HG03432 (cell line): Measurements from ENCODE around the gene CHN1.

ENCODE experiments used
- ATAC-seq: cut with Tn5 transposase; IDR thresholded peaks from one replicate; pipeline ENCODE4 v1.9.1; 2021; ENCODE audit warnings: mild to moderate bottlenecking, moderate library complexity; ENCODE audit not compliant: unreplicated experiment

The CHN1 gene, protein sequence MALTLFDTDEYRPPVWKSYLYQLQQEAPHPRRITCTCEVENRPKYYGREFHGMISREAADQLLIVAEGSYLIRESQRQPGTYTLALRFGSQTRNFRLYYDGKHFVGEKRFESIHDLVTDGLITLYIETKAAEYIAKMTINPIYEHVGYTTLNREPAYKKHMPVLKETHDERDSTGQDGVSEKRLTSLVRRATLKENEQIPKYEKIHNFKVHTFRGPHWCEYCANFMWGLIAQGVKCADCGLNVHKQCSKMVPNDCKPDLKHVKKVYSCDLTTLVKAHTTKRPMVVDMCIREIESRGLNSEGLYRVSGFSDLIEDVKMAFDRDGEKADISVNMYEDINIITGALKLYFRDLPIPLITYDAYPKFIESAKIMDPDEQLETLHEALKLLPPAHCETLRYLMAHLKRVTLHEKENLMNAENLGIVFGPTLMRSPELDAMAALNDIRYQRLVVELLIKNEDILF

DNA sequence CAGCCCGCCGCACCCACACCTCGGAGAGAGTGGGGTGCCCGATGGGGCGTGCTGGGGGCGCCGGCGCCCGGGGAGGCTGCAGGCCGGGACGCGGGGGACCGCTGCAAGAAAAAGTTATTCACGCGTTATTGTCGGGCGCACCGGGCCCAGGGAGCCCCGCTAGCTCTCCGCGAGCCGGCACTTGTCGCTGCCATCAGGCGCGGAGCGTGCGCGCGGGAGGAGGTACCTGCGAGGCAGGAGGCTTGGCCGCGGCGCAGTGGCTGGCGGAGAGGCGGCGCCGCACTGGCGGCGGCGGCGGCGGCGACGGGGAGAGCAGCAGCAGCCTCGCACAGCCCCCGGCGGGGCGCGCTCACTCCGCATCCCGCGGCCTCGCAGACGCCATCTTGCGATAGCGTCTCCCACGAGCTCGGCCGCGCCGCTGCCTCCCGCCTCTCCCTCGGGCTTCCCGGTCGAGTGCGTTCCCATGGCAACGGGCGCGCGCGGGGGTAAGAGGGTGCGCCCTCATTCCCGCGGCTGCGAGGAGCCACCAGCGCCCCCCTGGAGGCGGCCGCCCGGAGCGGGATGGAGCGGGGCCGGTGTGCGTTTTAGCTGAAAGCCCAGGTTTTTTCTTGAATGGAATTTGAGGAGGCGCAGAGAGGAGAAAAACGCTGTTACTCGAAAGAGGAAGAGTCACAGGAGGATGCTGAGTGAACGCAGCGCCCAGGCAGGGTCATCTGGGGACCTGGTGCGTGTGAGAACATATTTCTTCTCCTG is at the start of gene CHN1:
Gene CHN1, minus strand, starts transcription at position 402 of the 753 bp plus-strand sequence. CDS start 469 bp downstream, outside the sequence.
- peak; percentile 80 for ATAC-seq

DNA sequence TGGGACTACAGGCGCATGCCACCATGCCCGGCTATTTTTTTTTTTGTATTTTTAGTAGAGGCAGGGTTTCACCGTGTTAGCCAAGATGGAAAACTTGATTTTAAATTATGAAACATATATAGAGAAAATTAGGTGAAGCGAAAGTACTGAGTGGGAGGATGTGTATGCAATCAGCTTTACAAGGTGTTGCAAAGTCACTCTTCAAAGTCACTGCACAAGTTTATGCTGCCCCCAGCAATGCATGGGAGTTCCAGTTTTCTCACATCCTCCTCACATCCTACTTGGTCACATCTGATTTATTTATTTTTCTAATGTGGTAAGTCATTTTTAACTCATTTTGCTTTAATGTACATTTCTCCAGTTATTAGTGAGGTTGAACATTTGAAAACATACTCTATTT is 49.2 kb upstream of the CHN1 start:
- no peak for ATAC-seq

DNA sequence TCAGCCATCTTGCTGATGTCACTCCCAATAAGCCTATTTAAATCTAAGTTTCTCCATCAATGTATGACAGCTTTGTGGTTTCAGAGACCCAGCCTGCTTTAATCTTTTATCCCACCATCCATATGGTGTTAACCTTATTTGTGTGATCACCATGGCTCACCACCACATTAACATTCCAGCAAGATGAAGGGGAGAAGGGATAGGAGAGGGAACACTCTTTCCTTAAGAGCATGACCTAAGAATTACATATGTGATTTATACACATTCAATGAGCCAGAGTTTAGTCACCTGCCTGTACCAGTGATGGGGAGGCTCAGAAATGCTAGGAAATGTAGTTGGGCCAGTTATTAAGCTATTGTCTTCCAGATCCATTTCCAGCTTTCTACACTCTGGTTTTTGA is 44.5 kb upstream of the CHN1 start:
- no peak for ATAC-seq

DNA sequence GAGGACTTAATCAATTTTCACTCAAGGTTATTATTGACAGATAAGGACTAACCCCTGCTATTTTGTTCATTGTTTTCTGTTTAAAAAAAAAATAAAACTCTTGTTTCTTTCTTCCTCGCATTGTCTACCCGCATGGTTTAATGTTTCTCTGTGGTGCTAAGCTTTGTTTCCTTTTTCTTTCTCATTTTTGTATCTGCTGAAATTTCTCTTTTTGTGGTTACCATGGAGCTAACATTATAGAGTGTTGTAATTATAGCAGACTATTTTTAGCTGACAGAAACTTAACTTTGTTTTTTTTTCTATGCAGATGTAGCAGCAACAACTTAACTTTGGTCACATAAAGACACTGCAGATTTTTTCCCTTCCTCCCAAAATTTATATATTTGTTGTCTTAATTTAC is 43.1 kb upstream of the CHN1 start:
- ATAC-seq: peak; percentile 67

DNA sequence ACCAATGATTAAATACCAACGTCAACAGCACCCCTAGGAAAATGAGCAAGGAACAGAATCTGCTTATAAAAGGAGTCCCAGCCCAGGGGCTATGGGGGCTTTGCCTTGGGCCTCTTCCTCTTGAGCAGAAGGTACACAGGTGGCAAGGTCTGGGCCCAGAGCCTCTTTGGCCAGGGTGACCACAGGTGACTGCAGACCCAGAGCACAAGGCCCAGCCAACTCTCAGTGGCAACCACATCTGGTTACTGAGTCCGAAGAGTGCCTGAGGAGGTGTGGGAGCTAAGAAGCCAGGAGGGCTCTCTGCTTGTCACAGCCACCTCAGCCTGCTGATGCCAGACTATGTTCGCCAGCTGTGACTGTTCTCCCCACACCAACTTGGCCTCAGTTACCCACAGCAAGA is 34.3 kb upstream of the CHN1 start:
- ATAC-seq: no peak

DNA sequence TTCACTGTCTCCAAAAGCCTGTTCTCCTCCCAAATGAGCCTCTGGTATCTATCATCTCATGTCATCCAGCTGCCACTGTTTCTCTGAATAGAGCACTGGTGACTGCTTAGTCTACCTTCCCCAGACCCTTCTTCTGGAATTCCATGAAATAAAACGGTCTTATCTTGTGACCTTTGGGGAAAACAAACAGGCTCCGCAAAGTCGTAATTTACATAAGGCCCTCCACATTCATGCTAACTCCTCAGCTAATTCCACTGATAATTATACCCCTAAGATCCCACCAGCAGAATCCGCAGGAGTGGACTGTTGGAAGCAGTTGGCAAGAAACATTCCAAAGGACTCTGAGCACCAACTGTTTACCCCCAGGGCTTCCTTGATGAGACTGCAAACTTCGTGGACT is 33.9 kb upstream of the CHN1 start:
- ATAC-seq: no peak

DNA sequence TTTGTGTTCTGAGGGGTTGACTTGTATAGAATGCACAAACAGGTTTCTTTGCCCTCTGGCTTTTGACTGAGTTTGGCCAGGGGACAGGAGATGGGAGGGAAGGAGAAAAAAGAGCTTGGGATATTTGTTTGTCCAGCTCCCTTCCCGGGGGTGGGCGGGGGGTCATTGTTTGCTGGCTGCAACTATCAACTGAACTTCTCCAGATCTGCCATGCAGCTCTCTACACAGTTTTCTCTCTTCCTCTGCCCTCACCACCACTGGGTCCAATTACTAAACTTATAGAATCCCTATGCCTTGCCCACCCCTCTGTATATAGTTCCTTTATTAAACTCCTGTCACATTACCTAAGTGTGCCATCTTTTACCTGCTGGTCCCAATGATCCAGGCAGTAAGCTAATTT is 32.8 kb upstream of the CHN1 start:
- ATAC-seq: no peak

DNA sequence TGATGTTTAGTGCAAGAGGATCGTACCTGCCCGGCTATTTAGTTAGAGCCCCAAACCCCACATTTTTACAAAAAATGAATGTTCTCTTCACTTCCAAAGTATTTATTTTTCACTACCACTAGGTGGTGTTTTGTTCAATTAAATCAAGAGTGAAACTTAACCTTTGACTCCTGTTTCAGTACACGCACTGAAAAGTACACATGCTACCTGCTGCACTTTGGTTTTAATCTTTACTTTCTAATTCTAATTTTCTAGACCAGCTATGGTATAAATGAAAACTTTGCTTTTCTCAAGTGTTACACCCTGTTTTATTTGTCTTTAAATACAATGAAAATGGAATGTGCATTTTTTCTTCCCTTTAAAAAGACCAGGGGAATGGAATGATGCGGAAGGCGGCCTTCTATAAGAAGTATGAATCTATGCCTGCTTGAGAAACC is 31.4 kb upstream of the CHN1 start:
- peak; percentile 60 for ATAC-seq

DNA sequence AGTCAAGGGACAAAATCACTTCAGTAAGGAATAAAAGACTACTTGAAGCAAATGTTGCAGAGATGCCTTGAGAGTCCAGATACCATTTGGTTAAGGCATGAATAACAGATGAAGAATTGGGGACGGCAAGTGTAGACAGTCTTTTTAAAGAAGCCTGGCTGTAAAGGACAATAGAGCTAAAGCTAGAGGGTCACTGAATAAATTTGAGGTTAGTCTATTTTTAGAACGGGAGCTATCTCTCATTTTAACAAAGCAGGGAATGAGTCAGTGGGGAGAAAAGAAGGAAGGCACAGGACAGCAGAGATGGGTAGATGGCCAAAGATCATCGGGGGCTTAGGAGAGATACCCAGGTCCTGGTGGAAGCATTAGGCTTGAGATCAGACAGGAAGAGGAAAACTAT is 30.6 kb upstream of the CHN1 start:
- ATAC-seq: no peak

DNA sequence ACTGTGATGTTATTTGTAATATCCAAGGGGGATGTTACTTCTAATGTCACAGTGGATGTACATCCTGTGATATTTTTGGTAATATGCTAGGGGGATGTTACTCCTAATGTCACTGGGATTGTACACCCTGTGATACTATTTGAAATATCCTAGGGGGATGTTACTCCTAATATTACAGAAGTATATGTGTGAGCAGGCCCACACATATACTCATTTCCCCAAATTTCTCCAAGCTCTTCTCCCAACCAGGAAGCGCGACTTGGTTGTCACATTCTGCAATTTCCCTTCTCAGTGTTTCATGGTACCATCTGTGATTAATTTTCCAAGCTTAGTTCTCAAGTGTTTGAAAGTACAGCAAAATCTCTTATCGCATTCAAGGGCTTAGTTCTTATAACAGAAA is 29.5 kb upstream of the CHN1 start:
- ATAC-seq: no peak

DNA sequence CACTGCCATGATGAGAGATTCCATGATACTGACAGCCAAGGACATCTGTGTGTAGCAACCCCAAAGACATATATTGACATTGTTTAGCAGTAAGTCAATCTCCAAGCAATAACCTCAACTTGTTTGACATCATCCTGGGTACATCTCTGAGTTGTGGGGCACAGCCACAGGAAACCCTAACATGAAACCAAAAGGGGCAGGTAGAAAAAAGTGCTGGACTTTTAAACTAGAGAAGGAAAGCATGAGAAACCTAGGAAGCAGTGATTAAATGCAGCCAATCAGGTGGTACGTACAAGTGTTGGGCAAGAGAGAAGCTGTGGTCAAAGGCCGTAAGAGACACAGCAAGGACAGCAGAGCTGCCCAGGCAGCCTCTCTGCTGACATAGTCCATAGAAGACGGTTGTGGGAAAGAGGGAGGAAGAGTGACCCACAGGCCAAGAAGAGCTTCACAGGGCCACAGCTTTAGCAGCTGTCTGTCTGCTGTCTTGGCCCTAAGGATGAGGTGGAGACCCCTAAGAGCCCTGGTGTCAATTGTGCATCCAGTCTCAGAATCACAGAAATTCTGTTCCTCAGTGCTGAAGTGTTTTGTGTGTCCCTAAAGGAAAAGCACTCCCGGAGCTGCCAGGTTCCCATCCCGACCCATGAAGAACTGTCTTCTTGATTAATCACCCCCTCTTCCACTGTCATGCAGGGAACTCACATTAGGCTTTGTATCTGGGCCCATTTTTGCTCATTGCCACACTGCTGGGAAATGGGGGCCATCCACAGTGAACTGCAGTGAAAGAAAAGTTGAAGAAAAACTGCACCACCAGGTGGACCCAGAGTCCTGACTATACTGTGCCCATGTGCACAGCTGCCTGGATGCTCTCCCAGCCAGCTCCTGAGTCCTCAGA is 25.4 kb upstream of the CHN1 start:
- peak; percentile 56 for ATAC-seq

DNA sequence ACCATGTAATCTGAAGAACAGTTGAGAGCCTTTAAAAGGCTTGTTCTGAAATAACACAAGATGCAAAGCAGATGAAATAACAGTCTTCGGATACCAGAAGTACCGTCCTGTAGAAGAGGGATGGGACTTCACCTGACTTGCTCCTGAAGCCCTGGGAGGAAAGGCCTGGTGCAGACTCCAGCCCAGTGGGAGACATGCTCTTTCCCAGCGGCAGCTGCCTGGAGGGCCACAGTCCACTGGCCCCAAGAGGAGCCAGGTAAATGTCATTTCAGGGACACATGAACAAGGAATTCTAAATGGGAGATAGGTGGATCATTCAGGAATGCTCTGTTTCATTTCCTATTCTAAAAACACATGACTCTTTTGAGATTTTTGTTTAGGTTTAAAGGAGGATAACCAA is 22.6 kb upstream of the CHN1 start:
- no peak for ATAC-seq

DNA sequence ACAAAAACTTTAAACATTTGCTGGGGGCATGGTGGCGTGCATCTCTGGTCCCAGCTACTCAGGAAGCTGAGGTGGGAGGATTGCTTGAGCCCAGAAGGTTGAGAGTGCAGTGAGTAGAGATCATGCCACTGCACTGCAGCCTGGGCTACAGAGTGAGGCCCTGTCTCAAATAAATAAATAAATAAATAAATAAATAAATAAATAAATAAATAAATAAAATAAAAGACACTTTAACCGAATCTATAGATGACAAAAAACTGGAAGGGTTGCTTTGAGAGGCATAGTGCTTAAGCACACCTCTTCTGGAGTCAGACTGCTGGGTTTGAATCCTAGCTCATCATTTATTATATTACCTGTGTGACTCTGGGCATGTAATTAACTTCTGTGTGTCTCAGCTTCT is 21.2 kb upstream of the CHN1 start:
- no peak for ATAC-seq

DNA sequence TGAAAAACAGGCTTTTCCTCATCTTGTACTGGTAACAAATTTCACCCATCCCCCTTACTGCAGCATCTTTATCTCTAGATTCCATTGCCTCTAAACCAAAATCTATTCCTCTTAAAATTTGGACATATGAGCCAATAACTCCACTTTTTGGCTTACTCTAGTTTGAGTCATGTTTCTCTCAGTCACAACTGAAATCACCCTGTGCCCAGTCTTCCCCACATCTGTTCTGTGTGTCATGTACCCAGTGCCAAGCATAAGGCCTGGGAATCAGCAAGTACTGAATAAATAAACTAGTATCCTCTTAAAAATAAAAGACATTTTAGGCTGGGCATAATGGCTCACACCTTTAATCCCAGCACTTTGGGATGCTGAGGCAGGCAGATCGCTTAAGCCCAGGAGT is 20.8 kb upstream of the CHN1 start:
- ATAC-seq: no peak

DNA sequence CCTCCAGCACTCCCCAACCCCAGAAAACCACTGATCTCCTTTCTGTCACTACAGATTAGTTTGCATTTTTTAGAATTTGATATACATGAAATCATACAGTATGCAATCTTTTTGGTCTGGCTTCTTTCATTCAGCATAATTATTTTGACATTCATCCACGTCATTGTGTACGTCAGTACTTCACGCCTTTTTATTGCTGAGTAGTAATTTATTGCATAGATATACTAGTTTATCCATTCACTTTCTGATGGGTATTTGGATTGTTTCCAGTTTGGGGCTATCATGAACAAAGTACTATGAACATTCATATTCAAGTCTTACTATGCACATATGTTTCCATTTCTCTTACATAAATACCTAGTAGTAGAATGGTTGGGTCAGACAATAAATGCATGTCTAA is 20.1 kb upstream of the CHN1 start:
- ATAC-seq: no peak

DNA sequence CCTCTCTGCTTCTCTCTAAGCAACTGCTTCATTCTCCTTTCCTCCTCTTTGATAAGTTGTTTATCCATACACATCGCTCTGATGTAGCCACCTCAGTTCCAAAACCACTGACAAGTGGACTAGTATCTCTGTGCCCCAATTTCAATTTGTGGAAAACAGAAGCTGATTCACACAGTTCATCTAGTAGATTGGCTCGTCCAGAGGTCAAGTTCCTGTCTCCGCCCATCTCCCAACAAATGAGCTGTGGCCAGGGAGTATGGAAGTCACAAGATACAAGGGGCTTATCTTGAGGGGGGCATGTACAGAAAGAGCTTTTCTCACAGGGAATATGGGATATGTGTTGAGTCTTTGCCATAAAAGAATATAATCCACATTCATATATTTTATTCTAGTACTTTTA is 17.7 kb upstream of the CHN1 start:
- ATAC-seq: no peak

DNA sequence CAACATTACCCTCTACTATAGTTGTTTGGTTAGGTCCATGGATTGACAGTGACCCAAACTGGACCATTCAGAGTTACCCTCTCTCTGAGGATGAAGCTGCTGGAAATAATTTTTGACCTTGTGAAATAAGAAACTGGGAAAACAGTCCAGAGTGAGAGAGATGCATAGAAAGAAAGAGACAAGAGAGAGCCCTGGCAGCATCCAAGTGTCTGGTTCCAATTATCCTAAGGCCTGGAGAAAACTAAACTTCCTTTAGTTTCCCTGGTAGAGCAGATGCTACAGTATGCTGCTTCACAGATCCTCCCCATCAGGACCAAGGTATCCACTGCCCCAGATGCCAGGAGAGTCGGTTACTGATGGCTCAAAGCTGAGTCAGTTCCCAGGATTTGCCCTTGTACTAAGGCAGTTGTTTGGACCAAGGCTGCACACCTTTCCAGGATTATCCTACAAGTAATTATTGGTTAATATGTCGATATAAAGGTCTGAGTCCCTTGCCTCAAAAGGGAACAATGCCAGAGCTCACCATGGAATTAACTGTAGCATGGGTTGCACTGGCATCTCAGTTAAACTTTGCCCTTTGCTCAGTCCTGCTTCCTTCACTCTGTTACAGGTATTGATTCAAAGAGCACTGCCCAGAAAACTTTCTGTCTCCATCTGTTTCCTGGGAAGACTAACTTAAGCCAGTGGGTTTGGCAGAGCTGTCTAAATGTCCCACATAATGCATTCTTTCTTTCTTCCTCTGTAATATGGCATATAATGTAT is 14.6 kb upstream of the CHN1 start:
- ATAC-seq: no peak

DNA sequence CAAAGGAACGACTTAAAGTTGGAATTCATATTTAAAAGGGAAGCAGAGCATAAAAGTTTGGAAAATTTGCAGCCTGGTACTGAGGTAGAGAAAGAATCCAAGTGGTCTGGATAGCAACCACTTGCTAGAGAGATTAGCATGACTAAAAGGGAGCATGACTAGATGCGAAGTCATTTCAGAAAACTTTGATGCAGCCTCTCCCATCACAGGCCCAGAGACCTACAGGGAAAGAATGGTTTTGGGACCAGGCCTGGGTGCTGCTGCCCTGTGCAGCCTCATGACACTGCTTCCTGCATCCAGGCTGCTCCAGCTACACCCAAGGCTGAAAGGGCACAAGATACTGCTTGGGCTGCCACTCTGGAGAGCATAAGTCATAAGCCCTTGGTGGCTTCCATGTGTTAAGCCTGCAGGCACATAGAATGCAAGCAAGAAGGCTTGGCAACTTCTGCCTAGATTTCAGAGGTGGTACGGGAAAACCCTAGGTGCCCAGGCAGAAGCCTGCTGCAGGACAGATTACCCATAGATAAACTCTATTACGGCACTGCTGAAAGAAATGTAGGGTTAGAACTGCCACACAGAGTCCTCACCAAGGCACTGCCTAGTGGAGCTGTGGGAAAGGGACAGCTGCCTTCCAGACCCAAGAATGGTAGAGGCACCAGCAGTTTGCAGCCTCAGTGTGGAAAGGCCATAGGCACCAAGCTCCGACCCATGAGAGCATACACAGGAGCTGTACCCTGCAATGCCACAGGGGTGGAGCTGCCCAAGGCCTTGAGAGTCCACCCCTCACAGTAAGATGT is 12.6 kb upstream of the CHN1 start:
- no peak for ATAC-seq

DNA sequence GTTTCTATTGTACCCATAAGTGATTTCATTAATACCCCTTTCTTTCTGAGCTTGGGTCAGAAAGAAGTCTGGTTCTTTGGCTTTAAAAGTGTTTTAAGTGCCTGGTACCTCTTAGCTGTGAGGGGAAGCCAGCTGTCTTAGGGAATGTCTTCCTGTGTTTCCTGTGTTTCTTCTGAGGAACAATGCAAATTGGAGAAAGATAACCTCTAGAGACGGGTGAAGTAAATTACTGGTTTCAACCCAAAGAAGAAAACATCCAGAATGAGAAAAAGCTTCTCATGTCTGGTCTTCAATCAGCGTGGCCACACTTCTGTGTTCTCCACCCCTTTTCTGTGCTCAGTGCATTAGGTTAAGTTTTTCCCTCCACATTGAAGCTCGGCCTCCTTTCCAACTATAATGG is 10.2 kb upstream of the CHN1 start:
- no peak for ATAC-seq

DNA sequence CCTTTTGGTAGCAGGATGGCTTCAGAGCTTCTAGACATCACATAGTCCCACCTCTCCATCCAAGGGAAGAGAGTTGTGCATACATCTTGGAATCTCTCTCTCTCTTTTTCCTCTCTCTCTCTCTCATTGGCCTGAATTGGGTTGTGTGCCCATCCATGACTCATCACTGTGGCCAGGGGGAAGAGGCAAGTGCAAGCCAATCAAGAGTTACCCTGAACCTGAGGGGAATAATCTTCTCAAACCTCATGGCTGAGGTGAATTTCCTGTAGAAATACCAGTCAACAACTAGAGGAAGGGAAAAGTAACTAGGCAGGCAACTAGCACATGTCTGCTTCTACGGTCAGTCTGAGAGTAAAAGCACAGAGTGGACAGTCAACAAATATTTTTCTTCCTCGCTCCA is 7.3 kb upstream of the CHN1 start:
- ATAC-seq: no peak
